C4-2B (cell line): Measurements from ENCODE around the gene APMAP.

Experiments
- H3K27ac ChIP-seq: fragments of 450-650 bp; 2 replicates; pipeline ENCODE4 v1.5.1; 2017
- ZFX ChIP-seq: fragments of 450-650 bp; IDR thresholded peaks from 2 replicates; pipeline ENCODE4 v1.6.1; 2017
- TF ChIP-seq, protein P1 (sequence below): fragments of 450-650 bp; conservative IDR thresholded peaks from 2 replicates; pipeline ENCODE4 v1.5.1; 2017; ENCODE audit warnings: mild to moderate bottlenecking

Gene APMAP

GRCh38 chr20:24943196-24943595 lies 49.4 kb downstream of the APMAP start:
- no peak overlapping the region for H3K27ac ChIP-seq
- TF ChIP-seq ZFX = no peak

GRCh38 chr20:24942679-24943078 lies 49.9 kb downstream of the APMAP start:
- no peak for TF ChIP-seq ZFX
- TF ChIP-seq, protein P1, sequence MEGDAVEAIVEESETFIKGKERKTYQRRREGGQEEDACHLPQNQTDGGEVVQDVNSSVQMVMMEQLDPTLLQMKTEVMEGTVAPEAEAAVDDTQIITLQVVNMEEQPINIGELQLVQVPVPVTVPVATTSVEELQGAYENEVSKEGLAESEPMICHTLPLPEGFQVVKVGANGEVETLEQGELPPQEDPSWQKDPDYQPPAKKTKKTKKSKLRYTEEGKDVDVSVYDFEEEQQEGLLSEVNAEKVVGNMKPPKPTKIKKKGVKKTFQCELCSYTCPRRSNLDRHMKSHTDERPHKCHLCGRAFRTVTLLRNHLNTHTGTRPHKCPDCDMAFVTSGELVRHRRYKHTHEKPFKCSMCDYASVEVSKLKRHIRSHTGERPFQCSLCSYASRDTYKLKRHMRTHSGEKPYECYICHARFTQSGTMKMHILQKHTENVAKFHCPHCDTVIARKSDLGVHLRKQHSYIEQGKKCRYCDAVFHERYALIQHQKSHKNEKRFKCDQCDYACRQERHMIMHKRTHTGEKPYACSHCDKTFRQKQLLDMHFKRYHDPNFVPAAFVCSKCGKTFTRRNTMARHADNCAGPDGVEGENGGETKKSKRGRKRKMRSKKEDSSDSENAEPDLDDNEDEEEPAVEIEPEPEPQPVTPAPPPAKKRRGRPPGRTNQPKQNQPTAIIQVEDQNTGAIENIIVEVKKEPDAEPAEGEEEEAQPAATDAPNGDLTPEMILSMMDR = no peak
- H3K27ac ChIP-seq = no peak overlapping the region

- no peak for TF ChIP-seq ZFX
- TF ChIP-seq, protein P1 = no peak
- no peak overlapping the region for H3K27ac ChIP-seq
Measured at GRCh38 chr20:24939036-24939435, 53.5 kb downstream of the APMAP start.

DNA sequence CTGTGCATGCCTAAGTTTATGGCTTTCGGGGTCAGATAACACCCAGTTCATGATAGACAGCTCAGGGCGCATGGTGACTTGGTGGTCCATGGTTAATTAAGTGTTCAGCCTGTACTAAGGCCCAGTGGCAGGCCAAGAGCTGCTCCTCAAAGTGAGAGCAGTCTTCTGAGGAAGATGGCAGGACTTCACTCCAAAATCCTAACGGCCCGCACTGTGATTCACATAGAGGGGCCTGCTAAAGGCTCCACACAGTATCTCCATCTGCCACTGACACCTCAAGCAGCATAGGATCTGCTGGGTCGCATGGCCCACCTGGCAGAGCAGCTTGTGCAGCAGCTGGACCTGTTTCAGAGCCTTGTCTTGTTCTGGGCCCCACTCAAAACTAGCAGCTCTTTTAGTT lies 54.1 kb downstream of the APMAP start:
- TF ChIP-seq, protein P1 = no peak
- TF ChIP-seq ZFX = no peak
- no peak overlapping the region for H3K27ac ChIP-seq

GRCh38 chr20:24937579-24937978 lies 55.0 kb downstream of the APMAP start:
- TF ChIP-seq, protein P1 = no peak
- no peak overlapping the region for H3K27ac ChIP-seq

- no peak for TF ChIP-seq ZFX
- TF ChIP-seq, protein P1 = no peak
- no peak overlapping the region for H3K27ac ChIP-seq
Measured at GRCh38 chr20:24936526-24937407, 55.8 kb downstream of the APMAP start.

- no peak overlapping the region for H3K27ac ChIP-seq
- TF ChIP-seq ZFX = no peak
- TF ChIP-seq, protein P1 = no peak
Measured at GRCh38 chr20:24935766-24936525, 56.6 kb downstream of the APMAP start.
